ENCODE results near the gene SPATA20. TPM values are rescaled to one million over a fixed set of nuclear protein-coding genes. Genes with fewer than 3 reads are reported as not detected.

Gene SPATA20
- total and polyA plus RNA-seq, 2 of the 13 experiments (the other 11 are each of a cell fraction or from before 2014, with no cell fraction given), result 36.1 to 64.8 TPM

GRCh38 chr17:50519141-50519834 is 27.7 kb upstream of the SPATA20 start (continued):
- TF ChIP-seq PRDM15 (CRISPR knock-in tag; IDR thresholded peaks at IDR 0.05) (peak; percentile 74), SOX6 (IDR thresholded peaks at IDR 0.05) (no peak), SOX6 (CRISPR knock-in tag; IDR thresholded peaks at IDR 0.05) (peak; percentile 17; the same call in 1 of the 2 replicates), CEBPB (IDR thresholded peaks at IDR 0.05; ENCODE audit: borderline replicate concordance, low read depth, low read length) (peak; percentile 47; the same call in 1 of the 2 replicates), ZNF383 (CRISPR knock-in tag; IDR thresholded peaks at IDR 0.05; ENCODE audit: borderline replicate concordance) (no peak), SALL2 (CRISPR knock-in tag; IDR thresholded peaks at IDR 0.05) (0 out of 2 replicates have a peak, but pooled peaks have one; percentile 9), CEBPG (CRISPR knock-in tag; IDR thresholded peaks at IDR 0.05) (peak; percentile 27; the same call in 1 of the 2 replicates), ZNF777 (CRISPR knock-in tag; IDR thresholded peaks at IDR 0.05) (0 out of 2 replicates have a peak, but pooled peaks have one; percentile 18)

- H3K4me2 ChIP-seq (ENCODE audit: low read depth, low read length), result no peak overlapping the region
- ChIA-PET POLR2A (interaction anchor here (2.1 kb wide), 1 partner anchor 15 kb away, joined by 13 read pairs; no protein-coding TSS in a partner anchor), CTCF (ENCODE audit: low intra/inter-chr PET ratio, low total read pairs) (no interaction called here)
- H3K4me3 ChIP-seq (replicated peaks in 1 of 3; ENCODE audit: insufficient read depth in 1 of 3, low read depth in 2 of 3, low read length in 3 of 3), result no peak overlapping the region
- H2AFZ ChIP-seq (ENCODE audit: low read length), result no peak overlapping the region
- H3K27me3 ChIP-seq (ENCODE audit: control insufficient read depth in 1 of 2, insufficient read depth in 2 of 2, low read length in 2 of 2), result no peaks in the 10 kb centered on the region
- intact Hi-C loops (cut with micrococcal nuclease; ENCODE audit: unreplicated experiment), result no loop called here
- ATAC-seq (no peak), FAIRE-seq (no peak), DNase-seq (ENCODE audit: low spot score) (no peak)
- H3K9me3 ChIP-seq (ENCODE audit: low read length), result no peaks in the 10 kb centered on the region
- in situ Hi-C loops (cut with HindIII; ENCODE audit: extremely low pct_ligation_motif_present, low pct_unique_long_range_greater_than_20kb), result no loop called here
- H3K4me1 ChIP-seq (ENCODE audit: insufficient read depth, low read length), result peaks cover 44% of the 10 kb centered on the region
- no peaks in the 10 kb centered on the region for H3K79me2 ChIP-seq (ENCODE audit: insufficient read depth, low read length)
- WGBS (ENCODE audit: low lambda C conversion rate), result 58% methylated on average over 2 of the region's 2 CpGs
- no peak overlapping the region for H3K27ac ChIP-seq (ENCODE audit: extremely low read length, insufficient read depth, low read length)
- no peaks in the 10 kb centered on the region for H4K20me1 ChIP-seq (ENCODE audit: insufficient read depth, low read length)
- H3K36me3 ChIP-seq (replicated peaks in 1 of 2; ENCODE audit: control insufficient read depth in 1 of 2, insufficient read depth in 2 of 2, low read length in 2 of 2), result no peaks in the 10 kb centered on the region
- H3K9ac ChIP-seq (ENCODE audit: insufficient read depth, low read depth, low read length), result no peak overlapping the region
- no TSS peak for BruUV-seq (replicated peaks)
- no peak for TF ChIP-seq BRF2 (CRISPR knock-in tag; IDR thresholded peaks at IDR 0.05)
- no peak for TF ChIP-seq DZIP1 (CRISPR knock-in tag; IDR thresholded peaks at IDR 0.05)
- no peak for TF ChIP-seq MIXL1 (CRISPR knock-in tag; IDR thresholded peaks at IDR 0.05)
- TF ChIP-seq ZFY (CRISPR knock-in tag; IDR thresholded peaks at IDR 0.05), result no peak
Measured at GRCh38 chr17:50520483-50520882, 26.5 kb upstream of the SPATA20 start.

Data from HepG2 (cell line).